ENCODE measurements around the gene PAPPA2. TPM values are rescaled to one million over a fixed set of nuclear protein-coding genes. Genes with fewer than 3 reads are reported as not detected.

The PAPPA2 gene
- total and polyA plus RNA-seq, 9 of the 15 experiments (the other 6 are each of a cell fraction or from before 2014, with no cell fraction given) = 0.01 to 0.15 (median 0.05) TPM; not detected in 2

GRCh38 chr1:176878750-176879536 is 416.0 kb downstream of the PAPPA2 start (continued):
- TF ChIP-seq, protein P1, sequence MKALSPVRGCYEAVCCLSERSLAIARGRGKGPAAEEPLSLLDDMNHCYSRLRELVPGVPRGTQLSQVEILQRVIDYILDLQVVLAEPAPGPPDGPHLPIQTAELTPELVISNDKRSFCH (CRISPR knock-in tag; IDR thresholded peaks at IDR 0.05) = no peak
- TF ChIP-seq, protein P1 (tag; IDR thresholded peaks at IDR 0.05) = no peak; the same call in none of the 2 replicates
- no peak for TF ChIP-seq CHD1 (IDR thresholded peaks at IDR 0.05; ENCODE audit: low read length)
- TF ChIP-seq ZNF217 (CRISPR knock-in tag; IDR thresholded peaks at IDR 0.05) = no peak
- no peak for TF ChIP-seq ZNF121 (CRISPR knock-in tag; conservative IDR thresholded peaks at IDR 0.05)
- no peak for TF ChIP-seq POLR2AphosphoS5 (IDR thresholded peaks at IDR 0.05; ENCODE audit: control insufficient read depth, insufficient read depth, low read depth, low read length)
- no peak for TF ChIP-seq PHF20 (IDR thresholded peaks at IDR 0.05; ENCODE audit: partially characterized antibody)
- TF ChIP-seq ZBTB26 (CRISPR knock-in tag; IDR thresholded peaks at IDR 0.05) = 0 out of 2 replicates have a peak, but pooled peaks have one; percentile 6
- 0 out of 2 replicates have a peak, but pooled peaks have one; percentile 22 for TF ChIP-seq ZNF197 (CRISPR knock-in tag; IDR thresholded peaks at IDR 0.05; ENCODE audit: low read depth)
- no peak for TF ChIP-seq ZNF436 (CRISPR knock-in tag; IDR thresholded peaks at IDR 0.05)
- TF ChIP-seq, protein P2, sequence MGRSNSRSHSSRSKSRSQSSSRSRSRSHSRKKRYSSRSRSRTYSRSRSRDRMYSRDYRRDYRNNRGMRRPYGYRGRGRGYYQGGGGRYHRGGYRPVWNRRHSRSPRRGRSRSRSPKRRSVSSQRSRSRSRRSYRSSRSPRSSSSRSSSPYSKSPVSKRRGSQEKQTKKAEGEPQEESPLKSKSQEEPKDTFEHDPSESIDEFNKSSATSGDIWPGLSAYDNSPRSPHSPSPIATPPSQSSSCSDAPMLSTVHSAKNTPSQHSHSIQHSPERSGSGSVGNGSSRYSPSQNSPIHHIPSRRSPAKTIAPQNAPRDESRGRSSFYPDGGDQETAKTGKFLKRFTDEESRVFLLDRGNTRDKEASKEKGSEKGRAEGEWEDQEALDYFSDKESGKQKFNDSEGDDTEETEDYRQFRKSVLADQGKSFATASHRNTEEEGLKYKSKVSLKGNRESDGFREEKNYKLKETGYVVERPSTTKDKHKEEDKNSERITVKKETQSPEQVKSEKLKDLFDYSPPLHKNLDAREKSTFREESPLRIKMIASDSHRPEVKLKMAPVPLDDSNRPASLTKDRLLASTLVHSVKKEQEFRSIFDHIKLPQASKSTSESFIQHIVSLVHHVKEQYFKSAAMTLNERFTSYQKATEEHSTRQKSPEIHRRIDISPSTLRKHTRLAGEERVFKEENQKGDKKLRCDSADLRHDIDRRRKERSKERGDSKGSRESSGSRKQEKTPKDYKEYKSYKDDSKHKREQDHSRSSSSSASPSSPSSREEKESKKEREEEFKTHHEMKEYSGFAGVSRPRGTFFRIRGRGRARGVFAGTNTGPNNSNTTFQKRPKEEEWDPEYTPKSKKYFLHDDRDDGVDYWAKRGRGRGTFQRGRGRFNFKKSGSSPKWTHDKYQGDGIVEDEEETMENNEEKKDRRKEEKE (IDR thresholded peaks at IDR 0.05; ENCODE audit: borderline replicate concordance in 1 of 2, control insufficient read depth in 1 of 2, low read depth in 2 of 2, low read length in 1 of 2) = no peak
- TF ChIP-seq HEY1 (CRISPR knock-in tag; IDR thresholded peaks at IDR 0.05; ENCODE audit: borderline replicate concordance) = no peak
- TF ChIP-seq NCOA2 (IDR thresholded peaks at IDR 0.05; ENCODE audit: partially characterized antibody in 2 of 2) = no peak
- no peak for TF ChIP-seq ZNF212 (CRISPR knock-in tag; IDR thresholded peaks at IDR 0.05)
- no peak for TF ChIP-seq SOX6 (IDR thresholded peaks at IDR 0.05)
- TF ChIP-seq MEIS2 (IDR thresholded peaks at IDR 0.05; ENCODE audit: partially characterized antibody) = no peak
- TF ChIP-seq, protein P3, sequence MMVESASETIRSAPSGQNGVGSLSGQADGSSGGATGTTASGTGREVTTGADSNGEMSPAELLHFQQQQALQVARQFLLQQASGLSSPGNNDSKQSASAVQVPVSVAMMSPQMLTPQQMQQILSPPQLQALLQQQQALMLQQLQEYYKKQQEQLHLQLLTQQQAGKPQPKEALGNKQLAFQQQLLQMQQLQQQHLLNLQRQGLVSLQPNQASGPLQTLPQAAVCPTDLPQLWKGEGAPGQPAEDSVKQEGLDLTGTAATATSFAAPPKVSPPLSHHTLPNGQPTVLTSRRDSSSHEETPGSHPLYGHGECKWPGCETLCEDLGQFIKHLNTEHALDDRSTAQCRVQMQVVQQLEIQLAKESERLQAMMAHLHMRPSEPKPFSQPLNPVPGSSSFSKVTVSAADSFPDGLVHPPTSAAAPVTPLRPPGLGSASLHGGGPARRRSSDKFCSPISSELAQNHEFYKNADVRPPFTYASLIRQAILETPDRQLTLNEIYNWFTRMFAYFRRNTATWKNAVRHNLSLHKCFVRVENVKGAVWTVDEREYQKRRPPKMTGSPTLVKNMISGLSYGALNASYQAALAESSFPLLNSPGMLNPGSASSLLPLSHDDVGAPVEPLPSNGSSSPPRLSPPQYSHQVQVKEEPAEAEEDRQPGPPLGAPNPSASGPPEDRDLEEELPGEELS (CRISPR knock-in tag; IDR thresholded peaks at IDR 0.05; ENCODE audit: borderline replicate concordance) = no peak
- no peak for TF ChIP-seq HNRNPK (IDR thresholded peaks at IDR 0.05; ENCODE audit: low read depth, low read length, poor library complexity, severe bottlenecking)
- no peak for TF ChIP-seq RAD51 (IDR thresholded peaks at IDR 0.05; ENCODE audit: borderline replicate concordance, low read depth)
- TF ChIP-seq SIN3B (IDR thresholded peaks at IDR 0.05; ENCODE audit: low read depth) = no peak
